Measurements from ENCODE around the gene PIK3CB. TPM values are rescaled to one million over a fixed set of nuclear protein-coding genes. Genes with fewer than 3 reads are reported as not detected.

The PIK3CB gene
- polyA plus RNA-seq, 1 of the 3 experiments (the other 2 are of a cell fraction) = 6.8 TPM

DNA sequence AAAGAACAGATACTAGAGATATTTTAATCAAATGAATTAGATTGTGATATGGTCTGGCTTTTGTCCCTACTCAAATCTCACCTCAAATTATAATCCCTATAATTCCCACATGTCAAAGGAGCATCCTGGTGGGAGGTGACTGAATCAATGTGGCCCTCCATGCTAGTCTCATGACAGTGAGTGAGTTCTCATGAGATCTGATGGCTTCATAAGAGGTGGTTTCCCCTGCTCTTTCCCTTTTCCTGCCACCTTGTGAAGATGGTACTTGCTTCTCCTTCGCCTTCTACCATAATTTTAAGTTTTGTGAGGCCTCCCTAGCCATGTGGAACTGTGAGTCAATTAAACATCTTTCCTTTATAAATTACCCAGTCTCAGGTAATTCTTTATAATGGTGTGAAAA, 143.4 kb downstream of the PIK3CB start:
- peaks cover 3% of the 10 kb centered on the region; the same call in 1 of the 2 replicates for H4K20me1 ChIP-seq (ENCODE audit: insufficient read depth)
- H3K9me3 ChIP-seq = no peaks in the 10 kb centered on the region
- H3K9ac ChIP-seq = no peak overlapping the region
- H3K4me2 ChIP-seq = no peak overlapping the region
- H3K27me3 ChIP-seq (ENCODE audit: insufficient read depth) = no peaks in the 10 kb centered on the region
- ChIA-PET CTCF (interaction anchor here (17.8 kb wide), 1 partner anchor 227 kb away, joined by 298 read pairs; no protein-coding TSS in a partner anchor), POLR2A (no interaction called here)
- DNase-seq = no peak
- TF ChIP-seq TAF1 (IDR thresholded peaks at IDR 0.05; ENCODE audit: borderline replicate concordance, low read depth, low read length) (no peak), YY1 (IDR thresholded peaks at IDR 0.05; ENCODE audit: low read depth) (no peak), NFIC (IDR thresholded peaks at IDR 0.05; ENCODE audit: borderline replicate concordance) (no peak), ELF1 (IDR thresholded peaks at IDR 0.05) (no peak), MXI1 (IDR thresholded peaks at IDR 0.05; ENCODE audit: low read depth, low read length) (no peak), RCOR1 (IDR thresholded peaks at IDR 0.05; ENCODE audit: low read length) (no peak), CHD2 (IDR thresholded peaks at IDR 0.05; ENCODE audit: low read length, partially characterized antibody) (no peak), EP300 (IDR thresholded peaks at IDR 0.05; ENCODE audit: borderline replicate concordance in 1 of 2, low read depth in 1 of 2, low read length in 1 of 2) (no peak)
- TF ChIP-seq, protein P1, sequence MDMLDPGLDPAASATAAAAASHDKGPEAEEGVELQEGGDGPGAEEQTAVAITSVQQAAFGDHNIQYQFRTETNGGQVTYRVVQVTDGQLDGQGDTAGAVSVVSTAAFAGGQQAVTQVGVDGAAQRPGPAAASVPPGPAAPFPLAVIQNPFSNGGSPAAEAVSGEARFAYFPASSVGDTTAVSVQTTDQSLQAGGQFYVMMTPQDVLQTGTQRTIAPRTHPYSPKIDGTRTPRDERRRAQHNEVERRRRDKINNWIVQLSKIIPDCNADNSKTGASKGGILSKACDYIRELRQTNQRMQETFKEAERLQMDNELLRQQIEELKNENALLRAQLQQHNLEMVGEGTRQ (IDR thresholded peaks at IDR 0.05; ENCODE audit: borderline replicate concordance, low read depth, low read length) = no peak
- TF ChIP-seq, protein P2, sequence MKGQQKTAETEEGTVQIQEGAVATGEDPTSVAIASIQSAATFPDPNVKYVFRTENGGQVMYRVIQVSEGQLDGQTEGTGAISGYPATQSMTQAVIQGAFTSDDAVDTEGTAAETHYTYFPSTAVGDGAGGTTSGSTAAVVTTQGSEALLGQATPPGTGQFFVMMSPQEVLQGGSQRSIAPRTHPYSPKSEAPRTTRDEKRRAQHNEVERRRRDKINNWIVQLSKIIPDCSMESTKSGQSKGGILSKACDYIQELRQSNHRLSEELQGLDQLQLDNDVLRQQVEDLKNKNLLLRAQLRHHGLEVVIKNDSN (IDR thresholded peaks at IDR 0.05; ENCODE audit: borderline replicate concordance, low read depth) = no peak
- TF ChIP-seq, protein P3, sequence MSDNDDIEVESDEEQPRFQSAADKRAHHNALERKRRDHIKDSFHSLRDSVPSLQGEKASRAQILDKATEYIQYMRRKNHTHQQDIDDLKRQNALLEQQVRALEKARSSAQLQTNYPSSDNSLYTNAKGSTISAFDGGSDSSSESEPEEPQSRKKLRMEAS (IDR thresholded peaks at IDR 0.05; ENCODE audit: low read depth) = no peak
- TF ChIP-seq, protein P4, sequence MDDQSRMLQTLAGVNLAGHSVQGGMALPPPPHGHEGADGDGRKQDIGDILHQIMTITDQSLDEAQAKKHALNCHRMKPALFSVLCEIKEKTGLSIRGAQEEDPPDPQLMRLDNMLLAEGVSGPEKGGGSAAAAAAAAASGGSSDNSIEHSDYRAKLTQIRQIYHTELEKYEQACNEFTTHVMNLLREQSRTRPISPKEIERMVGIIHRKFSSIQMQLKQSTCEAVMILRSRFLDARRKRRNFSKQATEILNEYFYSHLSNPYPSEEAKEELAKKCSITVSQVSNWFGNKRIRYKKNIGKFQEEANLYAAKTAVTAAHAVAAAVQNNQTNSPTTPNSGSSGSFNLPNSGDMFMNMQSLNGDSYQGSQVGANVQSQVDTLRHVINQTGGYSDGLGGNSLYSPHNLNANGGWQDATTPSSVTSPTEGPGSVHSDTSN (IDR thresholded peaks at IDR 0.05) = no peak
- peaks cover 0 to 3% of the 10 kb centered on the region in 2 experiments for H3K36me3 ChIP-seq (replicated peaks in 1 of 2; ENCODE audit: control insufficient read depth in 1 of 2, insufficient read depth in 2 of 2, low read length in 1 of 2)
- H3K4me3 ChIP-seq (ENCODE audit: low read depth in 2 of 2, low read length in 1 of 2) = no peak overlapping the region
- H2AFZ ChIP-seq (ENCODE audit: low read depth) = no peak overlapping the region
- H3K79me2 ChIP-seq (ENCODE audit: insufficient read depth) = no peaks in the 10 kb centered on the region
- H3K9me2 ChIP-seq = no peaks in the 10 kb centered on the region
- WGBS (ENCODE audit: low lambda C conversion rate) = 93% methylated on average over 1 of the region's 1 CpG
- H3K4me1 ChIP-seq (ENCODE audit: control insufficient read depth in 1 of 2, insufficient read depth in 2 of 2, low read depth in 1 of 2, low read length in 1 of 2) = peaks cover 0 to 9% of the 10 kb centered on the region in 2 experiments; a peak in 1 of 4 replicates
- peaks cover 20% of the 10 kb centered on the region for H3F3A ChIP-seq (replicated peaks; ENCODE audit: insufficient read depth)
- H3K27ac ChIP-seq (ENCODE audit: low read depth in 2 of 2, low read length in 1 of 2) = no peak overlapping the region

DNA sequence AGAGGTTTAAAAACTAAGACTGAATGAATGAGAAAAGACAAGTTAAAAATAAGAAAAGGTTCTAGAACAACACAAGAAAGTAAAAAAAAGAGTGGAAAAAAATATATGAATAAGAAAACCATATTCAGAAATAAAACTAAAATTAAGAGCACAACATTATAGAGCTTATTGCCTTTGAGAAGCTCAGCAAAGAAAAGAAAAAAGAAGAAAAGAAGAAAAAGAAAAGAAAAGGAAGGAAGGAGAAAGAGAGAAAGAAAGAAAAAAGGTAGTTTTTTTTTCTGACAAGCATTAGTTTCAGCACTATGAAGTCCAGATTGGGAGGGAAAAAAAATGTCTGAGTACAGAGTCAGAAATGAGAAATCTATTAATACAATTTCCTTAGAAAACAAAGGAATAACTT, 144.7 kb downstream of the PIK3CB start:
- no peaks in the 10 kb centered on the region for H3K79me2 ChIP-seq (ENCODE audit: insufficient read depth)
- H3K27ac ChIP-seq (ENCODE audit: low read depth in 2 of 2, low read length in 1 of 2) = no peak overlapping the region
- no peaks in the 10 kb centered on the region for H3K9me2 ChIP-seq
- H3K4me3 ChIP-seq (ENCODE audit: low read depth in 2 of 2, low read length in 1 of 2) = no peak overlapping the region
- POLR2A ChIA-PET = no interaction called here
- no peak overlapping the region for H3K4me2 ChIP-seq
- H4K20me1 ChIP-seq (ENCODE audit: insufficient read depth) = peaks cover 3% of the 10 kb centered on the region; the same call in 1 of the 2 replicates
- no peaks in the 10 kb centered on the region for H3K27me3 ChIP-seq (ENCODE audit: insufficient read depth)
- peaks cover 0 to 3% of the 10 kb centered on the region in 2 experiments for H3K36me3 ChIP-seq (replicated peaks in 1 of 2; ENCODE audit: control insufficient read depth in 1 of 2, insufficient read depth in 2 of 2, low read length in 1 of 2)
- H3F3A ChIP-seq (replicated peaks; ENCODE audit: insufficient read depth) = peaks cover 19% of the 10 kb centered on the region
- TF ChIP-seq, protein P5, sequence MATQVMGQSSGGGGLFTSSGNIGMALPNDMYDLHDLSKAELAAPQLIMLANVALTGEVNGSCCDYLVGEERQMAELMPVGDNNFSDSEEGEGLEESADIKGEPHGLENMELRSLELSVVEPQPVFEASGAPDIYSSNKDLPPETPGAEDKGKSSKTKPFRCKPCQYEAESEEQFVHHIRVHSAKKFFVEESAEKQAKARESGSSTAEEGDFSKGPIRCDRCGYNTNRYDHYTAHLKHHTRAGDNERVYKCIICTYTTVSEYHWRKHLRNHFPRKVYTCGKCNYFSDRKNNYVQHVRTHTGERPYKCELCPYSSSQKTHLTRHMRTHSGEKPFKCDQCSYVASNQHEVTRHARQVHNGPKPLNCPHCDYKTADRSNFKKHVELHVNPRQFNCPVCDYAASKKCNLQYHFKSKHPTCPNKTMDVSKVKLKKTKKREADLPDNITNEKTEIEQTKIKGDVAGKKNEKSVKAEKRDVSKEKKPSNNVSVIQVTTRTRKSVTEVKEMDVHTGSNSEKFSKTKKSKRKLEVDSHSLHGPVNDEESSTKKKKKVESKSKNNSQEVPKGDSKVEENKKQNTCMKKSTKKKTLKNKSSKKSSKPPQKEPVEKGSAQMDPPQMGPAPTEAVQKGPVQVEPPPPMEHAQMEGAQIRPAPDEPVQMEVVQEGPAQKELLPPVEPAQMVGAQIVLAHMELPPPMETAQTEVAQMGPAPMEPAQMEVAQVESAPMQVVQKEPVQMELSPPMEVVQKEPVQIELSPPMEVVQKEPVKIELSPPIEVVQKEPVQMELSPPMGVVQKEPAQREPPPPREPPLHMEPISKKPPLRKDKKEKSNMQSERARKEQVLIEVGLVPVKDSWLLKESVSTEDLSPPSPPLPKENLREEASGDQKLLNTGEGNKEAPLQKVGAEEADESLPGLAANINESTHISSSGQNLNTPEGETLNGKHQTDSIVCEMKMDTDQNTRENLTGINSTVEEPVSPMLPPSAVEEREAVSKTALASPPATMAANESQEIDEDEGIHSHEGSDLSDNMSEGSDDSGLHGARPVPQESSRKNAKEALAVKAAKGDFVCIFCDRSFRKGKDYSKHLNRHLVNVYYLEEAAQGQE (IDR thresholded peaks at IDR 0.05; ENCODE audit: low read depth, low read length) = no peak
- TF ChIP-seq, protein P1 (IDR thresholded peaks at IDR 0.05; ENCODE audit: borderline replicate concordance, low read depth, low read length) = no peak
- no peak for TF ChIP-seq RCOR1 (IDR thresholded peaks at IDR 0.05; ENCODE audit: low read length)
- TF ChIP-seq, protein P3 (IDR thresholded peaks at IDR 0.05; ENCODE audit: low read depth) = no peak
- TF ChIP-seq POLR2AphosphoS5 (IDR thresholded peaks at IDR 0.05; ENCODE audit: low read depth, low read length) = no peak
- TF ChIP-seq MXI1 (IDR thresholded peaks at IDR 0.05; ENCODE audit: low read depth, low read length) = no peak
- TF ChIP-seq MEF2A (IDR thresholded peaks at IDR 0.05; ENCODE audit: borderline replicate concordance, low read depth) = no peak
- TF ChIP-seq FOSL2 (IDR thresholded peaks at IDR 0.05; ENCODE audit: borderline replicate concordance, low read depth) = no peak
- CTCF ChIA-PET = interaction anchor here (17.8 kb wide), 1 partner anchor 228 kb away, joined by 298 read pairs; no protein-coding TSS in a partner anchor
- peaks cover 0 to 9% of the 10 kb centered on the region in 2 experiments; a peak in 1 of 4 replicates for H3K4me1 ChIP-seq (ENCODE audit: control insufficient read depth in 1 of 2, insufficient read depth in 2 of 2, low read depth in 1 of 2, low read length in 1 of 2)
- no peak overlapping the region for H2AFZ ChIP-seq (ENCODE audit: low read depth)
- H3K9me3 ChIP-seq = no peaks in the 10 kb centered on the region
- no peak overlapping the region for H3K9ac ChIP-seq
- no peak for DNase-seq
